Stimulated activated memory B cell treated with anti-CD40 and anti-IgM and Interleukin-4, amounts not matched to agents 10 μg/mL and 1 μg/mL and 100 μg/mL, for 72 hours (primary cell): ENCODE results near the gene IL20RB.

Source experiments
- ATAC-seq: fragments of 150-1000 bp; cut with Tn5 transposase; 2 replicates; pipeline ENCODE4 v1.10.0; 2021
- H3K27ac Mint-ChIP-seq: one replicate; pipeline ENCODE4 v1.8.0; 2022; ENCODE audit warnings: mild to moderate bottlenecking, mixed read lengths
- H3K27me3 Mint-ChIP-seq: one replicate; pipeline ENCODE4 v1.8.0; 2022; ENCODE audit warnings: mixed read lengths
- H3K36me3 Mint-ChIP-seq: one replicate; pipeline ENCODE4 v1.8.0; 2022; ENCODE audit warnings: mixed read lengths
- H3K4me1 Mint-ChIP-seq: one replicate; pipeline ENCODE4 v1.8.0; 2022; ENCODE audit warnings: mixed read lengths
- H3K4me3 Mint-ChIP-seq: one replicate; pipeline ENCODE4 v1.8.0; 2022; ENCODE audit warnings: mild to moderate bottlenecking, moderate library complexity, mixed read lengths
- H3K9me3 Mint-ChIP-seq: one replicate; pipeline ENCODE4 v1.8.0; 2022; ENCODE audit warnings: mixed read lengths

IL20RB gene

GRCh38 chr3:136932978-136933772 lies 24.6 kb upstream of the IL20RB start:
- peak; percentile 64 for ATAC-seq
- Mint-ChIP-seq H3K9me3 (peaks cover 3% of the 10 kb centered on the region), H3K4me3 (peak overlapping the region; percentile 8), H3K27me3 (no peaks in the 10 kb centered on the region), H3K27ac (peak overlapping the region; percentile 81), H3K4me1 (peaks cover 57% of the 10 kb centered on the region), H3K36me3 (peaks cover 53% of the 10 kb centered on the region)

GRCh38 chr3:136937175-136937574 lies 20.6 kb upstream of the IL20RB start:
- no peak for ATAC-seq
- no peak overlapping the region for H3K4me3 Mint-ChIP-seq
- no peak overlapping the region for H3K27ac Mint-ChIP-seq
- peaks cover 3% of the 10 kb centered on the region for H3K9me3 Mint-ChIP-seq
- peaks cover 47% of the 10 kb centered on the region for H3K36me3 Mint-ChIP-seq
- H3K27me3 Mint-ChIP-seq = no peaks in the 10 kb centered on the region
- H3K4me1 Mint-ChIP-seq = peaks cover 71% of the 10 kb centered on the region

- no peak for ATAC-seq
- Mint-ChIP-seq H3K27ac (no peak overlapping the region), H3K4me1 (peaks cover 70% of the 10 kb centered on the region), H3K27me3 (no peaks in the 10 kb centered on the region), H3K4me3 (no peak overlapping the region), H3K36me3 (peaks cover 47% of the 10 kb centered on the region), H3K9me3 (peaks cover 3% of the 10 kb centered on the region)
These were observed 19.9 kb upstream of the IL20RB start for GRCh38 chr3:136937851-136938250.

GRCh38 chr3:136938334-136938733 lies 19.4 kb upstream of the IL20RB start:
- Mint-ChIP-seq H3K27me3 (no peaks in the 10 kb centered on the region), H3K4me1 (peaks cover 70% of the 10 kb centered on the region), H3K27ac (no peak overlapping the region), H3K4me3 (no peak overlapping the region), H3K36me3 (peaks cover 44% of the 10 kb centered on the region), H3K9me3 (peaks cover 3% of the 10 kb centered on the region)
- ATAC-seq = no peak

GRCh38 chr3:136939489-136939888 lies 18.3 kb upstream of the IL20RB start:
- Mint-ChIP-seq H3K36me3 (peaks cover 42% of the 10 kb centered on the region), H3K4me1 (peaks cover 64% of the 10 kb centered on the region), H3K27ac (peak overlapping the region; percentile 57), H3K4me3 (peak overlapping the region; percentile 30), H3K27me3 (no peaks in the 10 kb centered on the region), H3K9me3 (peaks cover 3% of the 10 kb centered on the region)
- ATAC-seq = no peak

- Mint-ChIP-seq H3K36me3 (peaks cover 35% of the 10 kb centered on the region), H3K27ac (no peak overlapping the region), H3K4me1 (peaks cover 61% of the 10 kb centered on the region), H3K4me3 (no peak overlapping the region), H3K27me3 (no peaks in the 10 kb centered on the region), H3K9me3 (no peaks in the 10 kb centered on the region)
- no peak for ATAC-seq
These were observed 15.0 kb upstream of the IL20RB start for GRCh38 chr3:136942803-136943202.

GRCh38 chr3:136943436-136943835 lies 14.3 kb upstream of the IL20RB start:
- peaks cover 59% of the 10 kb centered on the region for H3K4me1 Mint-ChIP-seq
- no peaks in the 10 kb centered on the region for H3K27me3 Mint-ChIP-seq
- no peak overlapping the region for H3K4me3 Mint-ChIP-seq
- no peak for ATAC-seq
- peaks cover 32% of the 10 kb centered on the region for H3K36me3 Mint-ChIP-seq
- no peak overlapping the region for H3K27ac Mint-ChIP-seq
- H3K9me3 Mint-ChIP-seq = no peaks in the 10 kb centered on the region

GRCh38 chr3:136946978-136947377 lies 10.8 kb upstream of the IL20RB start:
- Mint-ChIP-seq H3K4me3 (no peak overlapping the region), H3K27ac (peak overlapping the region; percentile 16), H3K36me3 (peaks cover 32% of the 10 kb centered on the region), H3K27me3 (no peaks in the 10 kb centered on the region), H3K4me1 (peaks cover 44% of the 10 kb centered on the region), H3K9me3 (no peaks in the 10 kb centered on the region)
- ATAC-seq = no peak

- H3K4me1 Mint-ChIP-seq = peaks cover 46% of the 10 kb centered on the region
- H3K27ac Mint-ChIP-seq = peak overlapping the region; percentile 16
- no peaks in the 10 kb centered on the region for H3K9me3 Mint-ChIP-seq
- no peak overlapping the region for H3K4me3 Mint-ChIP-seq
- no peak for ATAC-seq
- H3K36me3 Mint-ChIP-seq = peaks cover 32% of the 10 kb centered on the region
- no peaks in the 10 kb centered on the region for H3K27me3 Mint-ChIP-seq
These were observed 10.3 kb upstream of the IL20RB start for GRCh38 chr3:136947477-136947876.

- Mint-ChIP-seq H3K9me3 (no peaks in the 10 kb centered on the region), H3K4me1 (peaks cover 34% of the 10 kb centered on the region), H3K27ac (no peak overlapping the region), H3K36me3 (peaks cover 25% of the 10 kb centered on the region), H3K4me3 (no peak overlapping the region), H3K27me3 (no peaks in the 10 kb centered on the region)
- no peak for ATAC-seq
These were observed 8.6 kb upstream of the IL20RB start for GRCh38 chr3:136949146-136949545.

GRCh38 chr3:136949708-136950107 lies 8.1 kb upstream of the IL20RB start:
- Mint-ChIP-seq H3K27ac (no peak overlapping the region), H3K9me3 (no peaks in the 10 kb centered on the region), H3K27me3 (no peaks in the 10 kb centered on the region), H3K4me1 (peaks cover 35% of the 10 kb centered on the region), H3K4me3 (no peak overlapping the region), H3K36me3 (peaks cover 25% of the 10 kb centered on the region)
- no peak for ATAC-seq

- no peak for ATAC-seq
- Mint-ChIP-seq H3K36me3 (peaks cover 20% of the 10 kb centered on the region), H3K27me3 (no peaks in the 10 kb centered on the region), H3K9me3 (no peaks in the 10 kb centered on the region), H3K4me1 (peaks cover 44% of the 10 kb centered on the region), H3K4me3 (no peak overlapping the region), H3K27ac (no peak overlapping the region)
These were observed 7.2 kb upstream of the IL20RB start for GRCh38 chr3:136950623-136951022.

GRCh38 chr3:136952292-136952691 lies 5.5 kb upstream of the IL20RB start:
- no peak for ATAC-seq
- H3K4me1 Mint-ChIP-seq = peaks cover 38% of the 10 kb centered on the region
- H3K4me3 Mint-ChIP-seq = no peak overlapping the region
- no peaks in the 10 kb centered on the region for H3K9me3 Mint-ChIP-seq
- H3K27me3 Mint-ChIP-seq = no peaks in the 10 kb centered on the region
- H3K27ac Mint-ChIP-seq = no peak overlapping the region
- H3K36me3 Mint-ChIP-seq = peaks cover 7% of the 10 kb centered on the region

GRCh38 chr3:136954251-136954650 lies 3.5 kb upstream of the IL20RB start:
- ATAC-seq = no peak
- Mint-ChIP-seq H3K27ac (no peak overlapping the region), H3K4me1 (peaks cover 24% of the 10 kb centered on the region), H3K9me3 (no peaks in the 10 kb centered on the region), H3K4me3 (no peak overlapping the region), H3K27me3 (no peaks in the 10 kb centered on the region), H3K36me3 (peaks cover 5% of the 10 kb centered on the region)

- no peaks in the 10 kb centered on the region for H3K9me3 Mint-ChIP-seq
- peak overlapping the region; percentile 41 for H3K27ac Mint-ChIP-seq
- peaks cover 8% of the 10 kb centered on the region for H3K36me3 Mint-ChIP-seq
- H3K4me1 Mint-ChIP-seq = peaks cover 21% of the 10 kb centered on the region
- ATAC-seq = no peak
- H3K4me3 Mint-ChIP-seq = no peak overlapping the region
- H3K27me3 Mint-ChIP-seq = no peaks in the 10 kb centered on the region
These were observed 2.6 kb upstream of the IL20RB start for GRCh38 chr3:136954980-136955780.

GRCh38 chr3:136955813-136956212 lies 2.0 kb upstream of the IL20RB start:
- Mint-ChIP-seq H3K4me3 (no peak overlapping the region), H3K9me3 (no peaks in the 10 kb centered on the region), H3K4me1 (peaks cover 16% of the 10 kb centered on the region), H3K27ac (peak overlapping the region; percentile 41), H3K27me3 (no peaks in the 10 kb centered on the region), H3K36me3 (peaks cover 8% of the 10 kb centered on the region)
- no peak for ATAC-seq
